ENCODE measurements around the gene RBPMS2. TPM values are rescaled to one million over a fixed set of nuclear protein-coding genes. Genes with fewer than 3 reads are reported as not detected.
"Not testable (repeated sequence)": the region's sequence is repeated elsewhere in the genome, so short reads cannot be mapped to it uniquely, and the experiment has no call there.

The RBPMS2 gene
- under 1 TPM in 1 of 2 experiments, not detected in 1; 0.12 TPM for total RNA-seq

DNA sequence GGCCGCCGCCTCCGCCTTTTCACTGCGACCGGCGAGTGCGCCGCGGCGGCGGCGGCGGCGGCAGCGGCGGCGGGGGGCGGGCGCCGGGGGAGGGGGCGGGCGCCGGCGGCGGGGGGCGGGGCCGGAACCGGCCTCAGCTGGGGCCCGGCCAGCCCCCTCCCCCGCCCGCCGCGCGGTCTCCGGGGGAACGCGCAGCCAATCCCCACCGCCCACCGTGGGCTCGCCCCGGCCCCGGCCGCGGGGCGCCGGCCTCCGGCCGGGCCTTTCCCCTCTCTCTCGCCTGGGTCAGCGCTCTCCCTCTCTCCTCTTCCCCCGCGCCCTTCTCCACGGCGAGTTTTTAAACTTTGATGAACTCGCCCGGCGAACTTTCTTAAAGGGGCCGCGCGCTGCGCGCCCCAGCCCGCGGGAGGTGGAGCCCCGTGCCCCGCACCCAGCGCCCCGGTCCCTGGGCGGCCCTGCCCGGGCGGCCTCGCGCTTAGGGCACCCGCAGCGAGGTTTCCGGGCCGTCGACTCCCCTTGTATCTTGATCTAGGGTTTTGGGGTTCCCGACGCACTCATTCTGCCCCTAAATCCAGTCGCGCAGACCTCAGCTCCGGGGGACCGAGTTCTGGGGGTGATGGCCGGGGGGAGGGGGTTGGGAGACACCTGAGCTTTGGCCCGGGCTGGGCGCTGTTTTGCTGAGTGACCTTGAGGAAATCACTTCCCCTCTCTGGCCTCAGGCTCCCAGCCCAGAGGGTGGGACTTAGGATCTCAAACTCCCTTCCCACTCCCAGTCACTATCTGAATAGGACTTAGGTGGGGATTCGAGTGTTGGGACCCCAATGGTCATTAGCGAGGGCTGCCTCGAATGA, at the start of gene RBPMS2:
RBPMS2 (minus strand) TSS at position 39 of the 851 bp plus-strand sequence. CDS start 270 bp downstream, outside the sequence.
- no peaks in the 10 kb centered on the region for H3K36me3 Mint-ChIP-seq
- H3K27me3 Mint-ChIP-seq: peaks cover 33% of the 10 kb centered on the region
- no peaks in the 10 kb centered on the region for H3K4me1 Mint-ChIP-seq (ENCODE audit: low read depth)
- ChIA-PET CTCF (no interaction called here), POLR2A (no interaction called here)
- H3K9me3 Mint-ChIP-seq: no peaks in the 10 kb centered on the region
- peak within 1 kb of the TSS; percentile 57 for H3K4me3 Mint-ChIP-seq
- intact Hi-C loops (cut with micrococcal nuclease): no loop called here
- DNase-seq: peak; percentile 12
- H3K27ac Mint-ChIP-seq: no peak within 1 kb of the TSS

DNA sequence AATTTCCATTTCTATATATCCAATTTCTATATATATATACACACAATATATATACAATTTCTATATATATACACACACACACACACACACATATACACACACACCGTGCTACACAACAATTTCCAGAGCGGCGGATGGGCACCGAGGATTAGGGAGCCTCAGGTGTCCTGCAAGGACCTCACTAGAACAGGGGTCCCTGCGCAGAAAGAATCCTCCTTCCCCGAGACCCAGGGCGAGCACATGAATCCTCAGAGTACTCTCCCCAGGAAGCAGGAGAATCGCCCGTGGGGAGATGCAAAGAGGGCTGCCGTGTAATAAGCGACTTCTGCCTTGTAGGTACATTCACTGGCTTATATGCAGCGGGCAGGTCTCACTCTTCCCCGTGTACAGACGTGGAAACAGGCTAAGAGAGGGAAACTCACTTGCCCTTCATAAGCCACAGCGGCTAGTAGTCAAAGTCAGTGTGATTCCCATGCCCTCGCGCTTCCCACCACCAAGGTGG, 49.6 kb upstream of the RBPMS2 start:
- ChIA-PET POLR2A (interaction anchor here (1.0 to 1.7 kb wide), 3 partner anchors 11 to 69 kb away, joined by 5 to 8 read pairs (median 6); no protein-coding TSS in a partner anchor), CTCF (interaction anchor here (1.0 to 2.4 kb wide), 3 partner anchors 11 to 13 kb away, joined by 4 to 24 read pairs (median 6); no protein-coding TSS in a partner anchor)
- intact Hi-C loops (cut with micrococcal nuclease): loop anchor here (1.0 to 2.0 kb wide), 4 partner anchors 10 to 78 kb away; partner anchors contain the start of gene PLEKHO2
- Mint-ChIP-seq H3K9me3 (no peaks in the 10 kb centered on the region), H3K36me3 (peaks cover 1% of the 10 kb centered on the region), H3K27me3 (peaks cover 4% of the 10 kb centered on the region), H3K27ac (peak overlapping the region; percentile 56), H3K4me3 (peak overlapping the region; percentile 82), H3K4me1 (ENCODE audit: low read depth) (peaks cover 24% of the 10 kb centered on the region)
- no peak for DNase-seq

DNA sequence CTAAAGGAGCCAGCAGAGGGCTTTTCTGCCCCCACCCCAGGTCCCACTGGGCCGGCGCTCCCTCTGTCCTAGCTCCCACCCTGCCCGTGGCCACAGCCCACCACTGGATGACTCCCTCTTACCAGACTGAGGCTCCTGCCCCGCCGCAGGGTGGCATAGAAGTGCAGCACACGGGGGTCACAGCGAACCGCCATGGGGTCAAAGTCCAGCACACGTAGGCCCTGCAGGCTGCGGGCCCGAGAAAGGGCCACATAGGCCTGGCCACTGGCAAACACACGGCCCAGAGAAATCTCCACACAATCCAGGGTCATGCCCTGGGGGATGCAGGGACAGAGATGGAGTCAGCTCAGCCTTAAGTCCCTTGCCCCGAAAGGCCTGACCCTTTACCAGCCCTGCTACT, 41.1 kb upstream of the RBPMS2 start:
- H3K27ac Mint-ChIP-seq: no peak overlapping the region
- no peaks in the 10 kb centered on the region for H3K4me1 Mint-ChIP-seq (ENCODE audit: low read depth)
- H3K27me3 Mint-ChIP-seq: no peaks in the 10 kb centered on the region
- DNase-seq: no peak
- ChIA-PET POLR2A (no interaction called here), CTCF (interaction anchor here (2.1 to 12.1 kb wide), 2 partner anchors 19 to 85 kb away, joined by 7 to 168 read pairs; no protein-coding TSS in a partner anchor)
- intact Hi-C loops (cut with micrococcal nuclease): no loop called here
- no peaks in the 10 kb centered on the region for H3K9me3 Mint-ChIP-seq
- no peaks in the 10 kb centered on the region for H3K36me3 Mint-ChIP-seq
- H3K4me3 Mint-ChIP-seq: no peak overlapping the region

DNA sequence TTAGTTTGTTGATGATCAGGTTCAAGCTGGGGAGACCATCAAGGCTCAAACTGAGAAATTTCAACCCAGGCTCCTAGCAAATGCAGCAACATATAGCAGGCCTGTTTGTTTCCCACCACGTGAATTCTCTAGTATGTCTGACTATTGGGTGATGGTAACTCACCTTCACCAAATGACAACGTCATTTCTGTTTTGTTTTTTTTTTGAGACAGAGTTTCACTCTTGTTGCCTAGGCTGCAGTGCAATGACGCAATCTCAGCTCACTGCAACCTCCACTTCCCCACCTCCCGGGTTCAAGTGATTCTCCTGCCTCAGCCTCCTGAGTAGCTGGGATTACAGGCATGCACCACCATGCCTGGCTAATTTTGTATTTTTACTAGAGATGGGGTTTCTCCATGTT, 39.6 kb upstream of the RBPMS2 start:
- H3K4me1 Mint-ChIP-seq (ENCODE audit: low read depth); intact Hi-C loops (cut with micrococcal nuclease); H3K36me3 Mint-ChIP-seq; H3K4me3 Mint-ChIP-seq; H3K27me3 Mint-ChIP-seq; H3K9me3 Mint-ChIP-seq; POLR2A ChIA-PET; H3K27ac Mint-ChIP-seq: not testable (repeated sequence)
- DNase-seq: peak; percentile 14
- CTCF ChIA-PET: interaction anchor here (2.1 to 12.1 kb wide), 2 partner anchors 21 to 84 kb away, joined by 7 to 168 read pairs; no protein-coding TSS in a partner anchor

DNA sequence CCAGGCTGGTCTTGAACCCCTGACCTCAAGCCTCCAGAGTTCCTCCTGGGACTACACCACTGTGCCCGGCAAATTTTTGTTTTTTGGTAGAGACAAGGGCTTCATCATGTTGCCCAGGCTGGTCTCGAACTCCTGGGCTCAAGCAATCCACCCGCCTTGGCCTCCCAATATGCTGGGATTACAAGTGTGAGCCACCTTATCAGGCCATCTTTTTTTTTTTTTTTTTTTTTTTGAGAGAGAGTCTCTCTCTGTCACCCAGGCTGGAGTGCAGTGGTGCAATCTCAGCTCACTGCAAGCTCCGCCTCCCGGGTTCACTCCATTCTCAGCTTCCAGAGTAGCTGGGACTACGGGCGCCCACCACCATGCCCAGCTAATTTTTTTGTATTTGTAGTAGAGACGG, 38.9 kb upstream of the RBPMS2 start:
- H3K36me3 Mint-ChIP-seq; intact Hi-C loops (cut with micrococcal nuclease): not testable (repeated sequence)

DNA sequence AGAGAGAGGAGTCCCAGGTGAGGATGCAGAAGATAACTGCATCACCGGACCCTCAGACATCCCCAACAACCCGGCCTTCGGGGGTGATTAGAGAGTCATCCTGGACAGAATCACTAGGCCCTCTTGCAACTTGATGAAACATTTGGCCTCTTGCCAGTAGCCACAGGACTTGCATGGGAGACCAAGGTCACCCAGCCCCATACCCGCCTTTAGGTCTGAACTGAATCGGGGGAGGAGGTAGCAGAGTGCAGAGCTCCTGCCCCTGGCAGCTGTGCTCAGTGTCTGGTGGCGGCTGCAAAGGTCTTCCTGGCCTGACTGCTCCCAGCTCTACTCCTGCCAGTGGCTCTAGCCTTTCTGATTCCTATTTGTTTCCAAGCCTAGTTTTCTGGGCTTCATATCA, 37.7 kb upstream of the RBPMS2 start:
- no peak for DNase-seq
- intact Hi-C loops (cut with micrococcal nuclease): no loop called here
- ChIA-PET POLR2A (interaction anchor here (0.6 kb wide), 1 partner anchor 123 kb away, joined by 3 read pairs; no protein-coding TSS in a partner anchor), CTCF (interaction anchor here (12.1 kb wide), 1 partner anchor 82 kb away, joined by 168 read pairs; no protein-coding TSS in a partner anchor)
- Mint-ChIP-seq H3K27me3 (peaks cover 4% of the 10 kb centered on the region), H3K4me1 (ENCODE audit: low read depth) (no peaks in the 10 kb centered on the region), H3K9me3 (no peaks in the 10 kb centered on the region), H3K4me3 (no peak overlapping the region), H3K27ac (no peak overlapping the region), H3K36me3 (no peaks in the 10 kb centered on the region)

More for the DNA sequence above, 38.9 kb upstream of the RBPMS2 start:
- POLR2A ChIA-PET; H3K27ac Mint-ChIP-seq; DNase-seq; H3K4me1 Mint-ChIP-seq (ENCODE audit: low read depth); H3K9me3 Mint-ChIP-seq; H3K27me3 Mint-ChIP-seq; H3K4me3 Mint-ChIP-seq: not testable (repeated sequence)
- CTCF ChIA-PET: interaction anchor here (2.1 to 12.1 kb wide), 2 partner anchors 22 to 83 kb away, joined by 7 to 168 read pairs; no protein-coding TSS in a partner anchor

DNA sequence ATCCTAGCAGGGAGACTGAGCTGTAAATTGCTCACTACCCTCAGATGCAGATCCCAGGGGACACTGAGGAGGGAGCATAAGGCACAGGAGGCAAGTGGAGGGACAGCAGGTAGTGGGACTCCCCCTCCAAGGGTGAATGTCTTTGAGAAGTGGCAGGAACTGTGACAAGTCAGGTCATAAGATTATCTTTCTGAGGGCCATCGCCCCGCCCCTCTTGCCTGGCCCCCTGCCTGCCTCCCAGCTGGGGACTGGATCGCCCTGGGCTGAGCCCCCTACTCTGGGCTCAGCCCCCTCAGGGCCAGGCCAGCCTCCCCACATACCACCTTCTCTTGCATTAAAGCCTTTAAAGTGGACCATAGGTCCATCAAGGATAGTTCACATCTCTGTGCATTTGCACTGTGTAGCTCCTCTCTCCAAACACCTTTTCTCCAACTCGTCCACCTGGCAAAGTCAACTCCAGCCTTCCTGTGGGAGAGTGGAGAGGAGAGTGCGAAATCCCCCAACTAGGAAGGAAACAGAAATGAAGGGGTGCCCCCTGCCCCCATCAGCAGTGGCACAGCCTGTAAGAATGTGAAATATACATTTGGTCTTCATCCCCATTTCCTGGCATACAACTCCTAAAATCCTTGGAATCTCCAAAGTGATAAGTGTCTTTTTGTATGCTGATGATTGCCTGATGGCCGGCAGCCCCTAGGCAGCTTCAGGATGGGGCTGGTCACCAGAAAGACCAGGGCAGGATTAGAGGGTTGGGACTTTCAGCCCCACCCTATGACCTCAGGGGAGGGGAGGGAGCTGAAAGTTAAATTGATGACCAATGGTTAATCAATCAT, 35.3 kb upstream of the RBPMS2 start:
- ChIA-PET POLR2A (no interaction called here), CTCF (interaction anchor here (0.6 to 12.1 kb wide), 33 partner anchors 9 to 840 kb away, joined by 3 to 168 read pairs (median 4); partner anchors contain the start of gene PIF1)
- Mint-ChIP-seq H3K27me3 (peaks cover 6% of the 10 kb centered on the region), H3K4me1 (ENCODE audit: low read depth) (no peaks in the 10 kb centered on the region), H3K9me3 (no peaks in the 10 kb centered on the region), H3K27ac (no peak overlapping the region), H3K36me3 (no peaks in the 10 kb centered on the region), H3K4me3 (no peak overlapping the region)
- intact Hi-C loops (cut with micrococcal nuclease): no loop called here
- DNase-seq: no peak

DNA sequence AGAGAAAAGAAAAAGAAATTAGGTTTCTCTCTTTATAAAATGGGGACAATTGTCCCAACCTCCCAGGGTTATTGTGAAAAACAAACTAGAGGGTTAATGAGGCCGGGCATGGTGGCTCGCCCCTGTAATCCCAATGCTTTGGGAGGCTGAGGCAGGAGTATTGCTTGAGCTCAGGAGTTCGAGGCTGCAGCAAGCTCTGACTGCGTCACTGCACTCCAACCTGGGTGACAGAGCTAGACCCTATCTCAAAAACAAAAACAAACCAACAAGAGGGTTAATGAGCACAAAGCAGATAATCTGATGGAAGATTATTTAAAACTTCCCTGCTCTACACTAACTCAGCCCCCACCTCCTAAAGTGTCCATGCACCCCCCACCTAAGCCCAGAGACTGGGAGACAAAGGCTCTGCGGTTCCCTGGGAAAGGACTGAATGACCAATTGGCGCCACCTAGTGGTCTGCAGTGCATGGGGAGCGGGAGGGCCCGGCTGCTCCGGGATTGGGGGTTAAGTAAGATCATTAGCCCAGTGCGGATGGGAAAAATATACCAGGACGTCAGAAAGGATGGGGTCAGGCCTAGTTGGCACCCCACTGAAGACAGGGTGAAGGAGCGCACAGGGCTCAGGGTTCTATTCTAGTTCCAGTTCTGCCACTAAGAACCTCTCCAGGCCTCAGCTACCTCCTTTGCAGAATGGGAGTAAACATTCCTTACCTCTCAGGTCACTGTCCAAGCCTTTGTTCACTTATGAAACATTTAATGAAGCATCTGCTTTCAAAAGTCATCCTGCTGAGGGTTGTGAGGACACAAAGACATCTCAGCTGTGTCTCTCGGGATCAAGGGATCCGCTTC, 34.5 kb upstream of the RBPMS2 start:
- no peak overlapping the region for H3K4me3 Mint-ChIP-seq
- H3K9me3 Mint-ChIP-seq: no peaks in the 10 kb centered on the region
- no peak overlapping the region for H3K27ac Mint-ChIP-seq
- CTCF ChIA-PET: interaction anchor here (0.6 to 12.1 kb wide), 47 partner anchors 8 to 841 kb away, joined by 3 to 168 read pairs (median 4); no protein-coding TSS in a partner anchor
- H3K4me1 Mint-ChIP-seq (ENCODE audit: low read depth): no peaks in the 10 kb centered on the region
- no peaks in the 10 kb centered on the region for H3K36me3 Mint-ChIP-seq
- POLR2A ChIA-PET: no interaction called here
- intact Hi-C loops (cut with micrococcal nuclease): loop anchor here (1.0 kb wide), 1 partner anchor 79 kb away; no protein-coding TSS in a partner anchor
- peaks cover 6% of the 10 kb centered on the region for H3K27me3 Mint-ChIP-seq
- peak; percentile 79 for DNase-seq

DNA sequence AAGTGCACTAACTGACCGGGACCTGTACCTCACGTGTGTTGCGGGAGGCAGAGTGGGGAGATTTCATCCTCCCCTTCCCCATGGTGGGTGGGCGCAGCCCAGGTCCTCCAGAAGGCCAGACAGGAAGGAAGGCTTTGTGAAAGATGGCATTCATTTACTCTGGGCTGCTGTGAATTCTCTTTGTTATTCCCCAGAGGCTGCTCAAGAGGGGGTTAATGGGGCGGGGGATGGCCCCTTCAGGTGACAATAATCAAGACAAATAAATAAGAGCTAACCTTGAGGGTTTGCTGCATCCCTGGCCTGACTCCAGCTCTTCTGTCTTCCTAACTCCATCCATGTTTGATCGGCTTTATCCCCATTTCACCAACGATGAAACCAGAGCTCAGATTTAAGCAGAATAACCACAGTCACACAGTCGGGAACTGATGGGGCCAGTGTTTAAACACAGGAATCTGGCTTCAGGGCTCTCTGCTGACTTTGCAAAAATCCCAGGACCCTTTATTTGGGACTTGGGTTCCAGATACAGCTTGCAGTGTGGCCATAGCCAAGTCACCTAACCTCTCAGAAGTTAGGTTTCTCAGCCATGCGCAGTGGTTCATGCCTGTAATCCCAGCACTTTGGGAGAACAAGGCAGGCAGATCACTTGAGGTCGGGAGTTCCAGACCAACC, 33.5 kb upstream of the RBPMS2 start:
- Mint-ChIP-seq H3K27ac (no peak overlapping the region), H3K4me3 (no peak overlapping the region), H3K4me1 (ENCODE audit: low read depth) (no peaks in the 10 kb centered on the region), H3K36me3 (no peaks in the 10 kb centered on the region), H3K27me3 (peaks cover 6% of the 10 kb centered on the region), H3K9me3 (no peaks in the 10 kb centered on the region)
- intact Hi-C loops (cut with micrococcal nuclease): loop anchor here (1.0 kb wide), 1 partner anchor 78 kb away; no protein-coding TSS in a partner anchor
- ChIA-PET CTCF (interaction anchor here (0.6 to 12.1 kb wide), 34 partner anchors 7 to 1774 kb away, joined by 3 to 168 read pairs (median 4); no protein-coding TSS in a partner anchor), POLR2A (no interaction called here)
- no peak for DNase-seq

DNA sequence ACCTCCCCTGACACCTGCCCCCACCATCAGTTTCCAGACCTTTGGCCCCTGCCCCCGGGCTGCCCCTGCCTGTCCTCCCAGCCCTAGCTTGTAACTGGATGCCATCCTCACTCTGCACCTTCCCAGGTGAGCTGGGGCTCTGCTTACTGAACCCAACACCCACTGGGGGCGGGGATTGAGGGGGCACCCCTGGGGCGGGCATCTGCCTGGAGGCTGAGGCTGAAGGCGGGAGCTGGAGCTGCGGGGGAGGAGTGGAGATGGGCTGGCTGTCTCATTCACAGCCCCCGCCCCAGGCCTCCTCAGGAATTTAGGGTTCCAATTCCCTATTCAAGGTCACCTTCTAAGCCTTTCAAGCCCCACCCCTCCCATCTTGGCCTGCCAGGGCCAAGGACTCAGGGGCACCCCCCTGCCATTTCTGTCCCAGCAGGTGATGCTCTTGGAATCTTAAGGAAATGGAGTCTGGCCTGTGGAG, 32.4 kb upstream of the RBPMS2 start:
- Mint-ChIP-seq H3K36me3 (no peaks in the 10 kb centered on the region), H3K4me1 (ENCODE audit: low read depth) (no peaks in the 10 kb centered on the region), H3K9me3 (no peaks in the 10 kb centered on the region), H3K27ac (no peak overlapping the region), H3K27me3 (peaks cover 6% of the 10 kb centered on the region), H3K4me3 (no peak overlapping the region)
- POLR2A ChIA-PET: no interaction called here
- intact Hi-C loops (cut with micrococcal nuclease): no loop called here
- no peak for DNase-seq
- CTCF ChIA-PET: interaction anchor here (0.6 to 12.1 kb wide), 4 partner anchors 51 to 562 kb away, joined by 3 to 168 read pairs (median 3); no protein-coding TSS in a partner anchor

Measured in activated CD4-positive, alpha-beta memory T cell treated with anti-CD3 and anti-CD28 coated beads for 36 hours (primary cell).